SHP77 (cell line): ENCODE measurements around the gene INPP5J.
"Not testable (repeated sequence)": the region's sequence is repeated elsewhere in the genome, so short reads cannot be mapped to it uniquely, and the experiment has no call there.

Source experiments
- DNase-seq, 2 experiments: peaks; one replicate each; lab custom pipeline; 2025; lab: John Stamatoyannopoulos, UW

The INPP5J gene

DNA sequence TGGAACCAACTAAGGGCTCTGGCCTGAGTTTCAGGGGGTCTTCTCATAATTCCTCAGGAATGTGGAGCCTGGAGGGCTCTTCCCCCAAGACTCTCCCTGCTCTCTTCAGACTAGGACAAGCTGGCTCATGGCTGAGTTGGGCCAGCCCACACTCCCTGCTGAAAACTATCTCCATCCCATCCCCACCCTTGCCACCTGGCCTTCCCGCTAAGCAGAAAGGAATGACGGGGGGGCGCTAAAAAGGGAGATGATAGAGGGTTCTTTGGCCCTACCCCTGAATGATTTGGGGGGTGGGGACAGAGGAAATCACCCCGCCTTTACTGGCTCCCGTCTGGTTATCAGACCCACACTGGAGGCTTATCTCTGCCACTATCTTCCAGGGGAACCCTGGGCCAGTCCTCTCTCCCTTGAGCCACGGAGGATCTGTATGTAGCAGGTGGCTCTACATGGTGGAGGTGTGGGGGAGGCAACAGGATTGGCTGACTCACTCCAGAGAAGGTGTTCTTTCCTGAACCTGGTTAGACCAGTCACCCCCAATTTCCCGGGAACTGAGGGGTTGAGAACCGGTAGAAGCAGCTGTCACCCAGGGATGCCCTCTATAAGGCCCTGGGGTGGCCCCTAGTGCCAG, 35.9 kb upstream of the INPP5J start:
- DNase-seq: no peak

GRCh38 chr22:31087744-31088215, 35.0 kb upstream of the INPP5J start:
- no peak for DNase-seq

DNA sequence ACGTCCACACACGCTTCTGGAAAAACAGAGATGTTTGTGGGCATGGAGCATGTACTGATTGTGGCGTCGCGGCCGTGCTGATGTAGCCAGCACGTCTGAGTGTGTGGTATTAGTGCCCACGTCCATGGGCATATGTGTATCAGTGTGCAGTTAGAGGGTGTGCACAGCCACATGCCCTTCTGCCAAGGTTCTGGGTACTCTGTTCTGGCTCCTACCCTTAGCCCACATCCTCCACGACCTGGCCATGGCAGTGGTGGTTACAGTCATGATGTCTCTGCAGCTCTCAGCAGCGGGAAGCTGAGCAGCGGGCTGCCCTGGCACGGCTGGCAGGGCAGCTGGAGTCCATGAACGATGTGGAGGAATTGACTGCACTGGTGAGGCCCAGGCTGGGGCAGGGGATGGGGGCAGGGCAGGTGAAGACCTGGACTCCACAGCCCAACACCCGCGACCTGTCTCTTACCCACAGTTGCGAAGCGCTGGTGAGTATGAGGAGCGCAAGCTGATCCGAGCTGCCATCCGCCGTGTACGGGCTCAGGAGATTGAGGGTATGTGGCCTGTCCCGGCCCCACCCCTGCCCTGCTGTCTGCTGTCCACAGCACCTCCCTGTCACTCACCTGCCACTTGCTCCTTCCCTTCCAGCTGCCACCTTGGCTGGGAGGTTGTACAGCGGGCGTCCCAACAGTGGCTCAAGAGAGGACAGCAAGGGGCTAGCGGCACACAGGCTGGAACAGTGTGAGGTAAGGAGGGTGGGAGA, 34.4 kb upstream of the INPP5J start:
- DNase-seq: no peak

DNA sequence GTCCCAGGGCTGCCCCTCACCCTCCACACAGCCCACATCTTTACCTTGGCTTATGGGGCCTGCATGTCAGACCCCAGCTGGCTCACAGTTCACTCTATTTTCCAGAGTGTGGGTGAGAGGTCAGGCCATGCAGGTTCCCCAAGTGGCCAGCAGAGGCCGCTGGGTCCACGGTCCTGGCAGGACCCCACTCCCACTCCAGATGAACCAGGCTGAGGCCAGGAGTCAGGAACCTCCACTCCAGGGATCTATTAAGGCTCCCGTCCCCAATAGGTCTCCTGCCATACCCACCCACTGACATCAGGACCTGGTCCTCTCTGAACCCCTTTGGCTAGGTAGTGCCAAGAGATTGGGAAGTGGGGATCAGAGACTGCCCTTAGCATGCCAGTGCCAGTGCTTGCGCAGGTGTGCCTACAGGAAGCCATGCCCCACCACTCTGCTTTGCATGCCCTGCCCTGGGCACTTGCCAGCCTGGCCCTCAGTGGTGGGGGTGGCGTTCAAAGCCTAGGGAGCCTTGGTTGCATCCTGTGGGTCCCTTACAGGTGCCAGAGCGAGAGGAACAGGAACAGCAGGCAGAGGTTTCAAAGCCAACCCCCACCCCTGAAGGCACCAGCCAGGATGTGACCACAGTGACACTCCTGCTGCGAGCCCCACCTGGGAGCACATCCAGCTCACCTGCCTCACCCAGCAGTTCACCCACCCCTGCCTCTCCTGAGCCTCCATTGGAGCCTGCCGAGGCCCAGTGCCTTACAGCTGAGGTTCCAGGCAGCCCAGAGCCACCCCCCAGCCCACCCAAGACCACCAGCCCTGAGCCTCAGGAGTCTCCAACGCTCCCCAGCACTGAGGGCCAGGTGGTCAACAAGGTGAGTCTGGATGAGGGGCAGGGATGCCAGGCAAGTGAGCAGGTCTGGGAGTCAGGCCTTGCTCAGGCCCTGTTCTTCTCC, 33.3 kb upstream of the INPP5J start:
- DNase-seq: peak in 1 of 2 experiments; percentile 22

- no peak for DNase-seq
Observed at GRCh38 chr22:31090217-31091085, 32.3 kb upstream of the INPP5J start.

GRCh38 chr22:31091106-31091975, 31.4 kb upstream of the INPP5J start:
- no peak for DNase-seq

GRCh38 chr22:31092161-31092560, 30.6 kb upstream of the INPP5J start:
- DNase-seq: no peak

DNA sequence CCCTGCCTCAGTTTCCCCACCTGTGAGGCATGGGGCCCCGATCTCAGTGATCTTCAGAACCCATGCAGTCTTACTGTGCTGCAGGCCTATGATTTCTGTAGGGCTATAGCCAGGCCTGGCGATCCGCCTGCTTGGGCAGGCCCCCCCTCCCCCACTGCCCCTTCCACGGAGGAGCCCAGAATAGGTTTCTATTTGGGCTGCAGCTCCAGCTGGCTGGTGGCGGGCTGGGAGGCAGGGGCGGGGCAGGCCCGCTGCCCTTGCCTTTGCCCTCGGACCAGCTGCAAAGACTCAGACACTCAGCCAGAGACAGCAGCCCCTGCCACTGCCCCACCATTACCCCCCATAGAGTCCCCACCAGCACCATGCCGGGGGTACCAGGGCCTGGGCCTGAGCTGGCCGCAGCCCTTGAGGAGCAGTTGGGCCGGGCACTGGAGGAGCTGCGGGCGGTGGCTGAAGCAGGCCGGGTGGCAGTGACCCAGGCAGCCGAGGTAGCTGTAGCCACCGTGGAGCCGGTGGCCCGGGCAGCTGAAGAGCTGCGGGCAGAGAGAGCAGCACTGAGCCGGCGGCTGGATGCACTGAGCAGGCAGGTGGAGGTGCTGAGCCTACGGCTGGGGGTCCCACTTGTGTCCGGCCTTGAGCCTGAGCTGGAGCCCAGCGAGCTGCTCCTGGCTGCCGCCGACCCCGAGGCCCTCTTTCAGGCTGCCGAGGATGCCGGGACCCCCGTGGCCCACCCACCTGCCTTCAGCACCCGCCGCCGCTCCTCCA, 29.5 kb upstream of the INPP5J start:
- no peak for DNase-seq

- no peak for DNase-seq
Observed at GRCh38 chr22:31094021-31094551, 28.7 kb upstream of the INPP5J start.

DNA sequence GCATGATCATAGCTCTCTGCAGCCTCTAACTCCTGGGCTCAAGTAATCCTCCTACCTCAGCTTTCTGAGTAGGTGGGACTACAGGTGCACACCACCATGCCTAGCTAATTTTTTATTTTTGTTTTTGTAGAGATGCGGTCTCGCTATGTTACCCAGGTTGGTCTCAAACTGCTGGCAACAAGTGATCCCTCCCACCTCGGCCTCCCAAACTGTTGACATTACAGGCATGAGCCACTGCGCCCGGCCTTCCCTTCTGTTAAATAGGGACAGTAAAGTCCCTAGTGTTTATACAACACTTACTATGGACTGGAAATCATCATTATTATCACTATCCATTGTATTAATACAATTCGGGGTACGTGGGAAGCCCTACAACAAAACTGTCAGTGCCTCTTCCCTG, 28.0 kb upstream of the INPP5J start:
- no peak for DNase-seq

DNA sequence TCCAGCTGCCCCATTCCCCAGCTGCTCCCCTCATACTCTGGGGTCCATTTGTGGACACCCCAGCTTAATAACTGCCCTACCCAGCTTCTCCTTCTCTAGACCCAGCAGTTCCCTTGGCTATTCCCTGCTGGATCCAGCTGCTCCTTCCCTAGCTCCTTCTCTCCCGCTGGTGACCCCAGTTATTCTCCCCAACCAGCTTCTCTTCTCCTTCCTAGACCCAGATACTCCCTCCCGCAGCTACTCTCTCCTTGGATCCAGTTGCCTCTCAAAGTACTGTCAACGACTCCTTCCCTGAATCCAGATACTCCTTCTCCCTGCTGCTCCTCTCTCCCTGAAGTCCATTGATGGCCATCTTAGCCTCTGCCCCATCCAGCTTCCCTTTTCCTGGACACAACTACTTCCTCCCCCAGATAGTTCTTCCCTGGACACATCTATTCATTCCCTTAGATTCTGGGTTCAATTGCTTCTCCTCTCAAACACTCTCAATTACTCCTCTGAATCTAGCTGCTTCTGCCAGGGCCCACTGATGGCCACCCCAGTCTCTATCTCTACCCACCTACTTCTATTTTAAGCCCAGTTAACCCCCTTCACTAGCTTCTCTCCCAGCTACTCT, 27.0 kb upstream of the INPP5J start:
- DNase-seq: no peak

GRCh38 chr22:31096657-31097279, 26.0 kb upstream of the INPP5J start:
- DNase-seq: no peak

- not testable (repeated sequence) for DNase-seq
Observed at GRCh38 chr22:31097539-31097938, 25.2 kb upstream of the INPP5J start.

- DNase-seq: no peak
Observed at GRCh38 chr22:31097941-31098631, 24.7 kb upstream of the INPP5J start.

- DNase-seq: no peak
Observed at GRCh38 chr22:31098632-31099110, 24.1 kb upstream of the INPP5J start.

GRCh38 chr22:31099386-31099785, 23.4 kb upstream of the INPP5J start:
- DNase-seq: no peak

GRCh38 chr22:31099841-31100761, 22.7 kb upstream of the INPP5J start:
- DNase-seq: no peak
